Hepatocyte (in vitro differentiated cells): Measurements from ENCODE around the gene HOXC4.

Source experiments
- EZH2 ChIP-seq: fragments of 200-600 bp; sonication (generic); IDR thresholded peaks from 2 replicates; pipeline ENCODE4 v1.6.1; 2016; ENCODE audit warnings: antibody characterized with exemption, mild to moderate bottlenecking, borderline replicate concordance
- TF ChIP-seq, protein P1 (sequence below): fragments of 200-600 bp; sonication (generic); IDR thresholded peaks from 2 replicates; pipeline ENCODE4 v1.5.1; 2016; ENCODE audit warnings: antibody characterized with exemption, mild to moderate bottlenecking; ENCODE audit not compliant: poor library complexity

DNA sequence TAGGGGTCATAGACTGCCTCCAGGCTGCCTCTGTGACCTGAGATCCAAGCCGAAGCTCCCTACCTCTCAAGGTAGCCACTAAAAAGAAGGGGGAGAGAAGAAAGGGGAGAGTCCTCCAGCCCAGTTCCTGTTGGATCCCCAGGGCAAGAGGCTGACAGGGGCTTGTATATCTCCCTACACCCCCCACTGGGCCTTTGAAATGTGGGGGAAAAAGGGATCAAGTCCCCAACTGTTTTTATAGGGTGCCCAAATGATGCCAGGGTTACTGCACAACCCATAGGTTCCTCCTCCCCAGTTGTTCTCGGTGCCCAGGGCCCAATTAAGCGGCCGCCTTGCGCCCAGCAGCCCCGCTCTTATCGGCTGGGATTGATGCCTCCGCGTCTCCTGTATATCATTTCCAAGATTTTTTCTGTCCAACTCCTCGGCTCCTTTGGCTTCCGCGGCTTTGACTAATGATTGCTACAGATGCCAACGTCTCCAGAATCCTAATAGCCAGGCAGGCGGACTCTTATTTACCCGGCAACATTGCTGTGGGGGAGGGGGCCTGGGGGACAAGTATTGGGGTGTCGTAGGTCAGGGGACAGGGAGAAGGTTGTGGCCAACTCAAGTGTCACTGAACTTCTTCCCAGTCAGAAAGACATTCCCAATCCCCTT lies 7.6 kb upstream of the HOXC4 start:
- TF ChIP-seq EZH2, result no peak
- TF ChIP-seq, protein P1, sequence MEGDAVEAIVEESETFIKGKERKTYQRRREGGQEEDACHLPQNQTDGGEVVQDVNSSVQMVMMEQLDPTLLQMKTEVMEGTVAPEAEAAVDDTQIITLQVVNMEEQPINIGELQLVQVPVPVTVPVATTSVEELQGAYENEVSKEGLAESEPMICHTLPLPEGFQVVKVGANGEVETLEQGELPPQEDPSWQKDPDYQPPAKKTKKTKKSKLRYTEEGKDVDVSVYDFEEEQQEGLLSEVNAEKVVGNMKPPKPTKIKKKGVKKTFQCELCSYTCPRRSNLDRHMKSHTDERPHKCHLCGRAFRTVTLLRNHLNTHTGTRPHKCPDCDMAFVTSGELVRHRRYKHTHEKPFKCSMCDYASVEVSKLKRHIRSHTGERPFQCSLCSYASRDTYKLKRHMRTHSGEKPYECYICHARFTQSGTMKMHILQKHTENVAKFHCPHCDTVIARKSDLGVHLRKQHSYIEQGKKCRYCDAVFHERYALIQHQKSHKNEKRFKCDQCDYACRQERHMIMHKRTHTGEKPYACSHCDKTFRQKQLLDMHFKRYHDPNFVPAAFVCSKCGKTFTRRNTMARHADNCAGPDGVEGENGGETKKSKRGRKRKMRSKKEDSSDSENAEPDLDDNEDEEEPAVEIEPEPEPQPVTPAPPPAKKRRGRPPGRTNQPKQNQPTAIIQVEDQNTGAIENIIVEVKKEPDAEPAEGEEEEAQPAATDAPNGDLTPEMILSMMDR, result no peak
